GM12878 (cell line): ENCODE results near the gene RPL26. TPM values are rescaled to one million over a fixed set of nuclear protein-coding genes. Genes with fewer than 3 reads are reported as not detected.
"Not testable (repeated sequence)": the region's sequence is repeated elsewhere in the genome, so short reads cannot be mapped to it uniquely, and the experiment has no call there.

Experiments
- ATAC-seq: fragments of 200-7000 bp; cut with Tn5 transposase; 3 replicates; pipeline ENCODE4 v1.9.1; 2020; ENCODE audit warnings: mild to moderate bottlenecking, moderate library complexity
- BruUV-seq: library from RNA; stranded (reverse); fragments of 400-500 nt; replicated peaks from 2 replicates; lab custom pipeline; 2021; lab: Mats Ljungman, UMichigan
- CTCF ChIA-PET: fragments of 300-600 bp; sonication (Branson Sonifier 250); formaldehyde crosslinking; extraction: SDS; loops from one replicate; lab custom pipeline; 2021; ENCODE audit warnings: inconsistent platforms; lab: Yijun Ruan, JAX
- POLR2A ChIA-PET: fragments of 350-600 bp; formaldehyde crosslinking; extraction: SDS; loops from one replicate; lab custom pipeline; 2021; ENCODE audit warnings: inconsistent platforms; lab: Charles Lee
- RAD21 ChIA-PET: fragments of 300-600 bp; sonication (Branson Sonifier 250); formaldehyde crosslinking; loops from one replicate; lab custom pipeline; 2023; ENCODE audit warnings: antibody characterized with exemption; ENCODE audit not compliant: unreplicated experiment; lab: Charles Lee
- SMC1A ChIA-PET: fragments of 300-600 bp; sonication (Branson Sonifier 250); formaldehyde crosslinking; loops from one replicate; lab custom pipeline; 2023; ENCODE audit not compliant: unreplicated experiment, uncharacterized antibody; lab: Charles Lee
- DNase-seq: peaks from one replicate; pipeline ENCODE4 v3.0.0-alpha.2; 2011; ENCODE audit warnings: low read depth, low spot score
- FAIRE-seq: peaks from 3 replicates; lab custom pipeline; 2011; peaks lifted over from hg19 to GRCh38; lab: Jason Lieb, UNC
- H2AFZ ChIP-seq: 2 replicates; pipeline ENCODE4 v1.6.0; 2011; ENCODE audit warnings: low read depth, low read length, control low read depth; ENCODE audit not compliant: control insufficient read depth
- H3K27ac ChIP-seq: 2 replicates; pipeline ENCODE4 v1.5.1; 2011; ENCODE audit warnings: control low read depth; ENCODE audit not compliant: control insufficient read depth, insufficient read depth
- H3K27me3 ChIP-seq, 2 experiments: replicated peaks in 1 of 2; 2 replicates each; pipeline versions ENCODE4 v1.6.0 to v1.6.1; 2011; ENCODE audit warnings: low read length in 1 of 2; ENCODE audit not compliant: control insufficient read depth in 2 of 2, insufficient read depth in 2 of 2
- H3K36me3 ChIP-seq, 2 experiments: 2 replicates each; pipeline ENCODE4 v1.5.1; 2011; ENCODE audit warnings: low read length in 1 of 2; ENCODE audit not compliant: control insufficient read depth in 2 of 2, insufficient read depth in 2 of 2
- H3K4me1 ChIP-seq: 2 replicates; pipeline ENCODE4 v1.6.1; 2011; ENCODE audit warnings: mild to moderate bottlenecking, low read length, moderate library complexity, mixed read lengths; ENCODE audit not compliant: control insufficient read depth, insufficient read depth
- H3K4me2 ChIP-seq: 2 replicates; pipeline ENCODE4 v1.6.0; 2011; ENCODE audit warnings: control low read depth; ENCODE audit not compliant: control insufficient read depth, insufficient read depth
- H3K4me3 ChIP-seq: fragments of 200-600 bp; sonication (generic); 2 replicates; pipeline ENCODE4 v1.5.1; 2016
- H3K79me2 ChIP-seq: 2 replicates; pipeline ENCODE4 v1.6.0; 2011; ENCODE audit warnings: low read length; ENCODE audit not compliant: control insufficient read depth, insufficient read depth
- H3K9ac ChIP-seq: 2 replicates; pipeline ENCODE4 v1.8.0; 2011; ENCODE audit warnings: low read length, control low read depth, mixed read lengths; ENCODE audit not compliant: control insufficient read depth, insufficient read depth
- H3K9me3 ChIP-seq: replicated peaks from 3 replicates; pipeline ENCODE4 v1.5.1; 2011; ENCODE audit warnings: mild to moderate bottlenecking, low read length; ENCODE audit not compliant: control insufficient read depth, insufficient read depth
- H4K20me1 ChIP-seq: 2 replicates; pipeline ENCODE4 v1.6.0; 2011; ENCODE audit not compliant: control insufficient read depth, insufficient read depth
- E4F1 ChIP-seq: fragments of 450-650 bp; IDR thresholded peaks from 2 replicates; pipeline ENCODE4 v1.6.1; 2018; ENCODE audit warnings: borderline replicate concordance, mild to moderate bottlenecking; ENCODE audit not compliant: partially characterized antibody
- SIX5 ChIP-seq: IDR thresholded peaks from 2 replicates; pipeline ENCODE4 v1.6.1; 2011; ENCODE audit warnings: mild to moderate bottlenecking, low read depth, low read length, moderate library complexity; ENCODE audit not compliant: severe bottlenecking
- WGBS: methylation state at CpG from one replicate; pipeline ENCODE4 v1.1.6; 2016; ENCODE audit warnings: low lambda C conversion rate; ENCODE audit not compliant: insufficient replicate concordance, insufficient coverage; ENCODE audit errors: missing lambda C conversion rate; 5-methylcytosine and 5-hydroxymethylcytosine counted together
- in situ Hi-C: fragments of 300-500 bp; cut with MboI; formaldehyde crosslinking; loops from 9 replicates; pipeline ENCODE4 v1.14.3; 2018; ENCODE audit warnings: mixed read lengths
- intact Hi-C: fragments of 100-400 bp; cut with micrococcal nuclease; formaldehyde crosslinking; loops from one replicate; pipeline ENCODE4 v1.14.2; 2022; ENCODE audit not compliant: unreplicated experiment
- polyA plus RNA-seq, 11 experiments: library from polyadenylated mRNA; depleted of rRNA in 4 of 11; unstranded in 6 of 11; stranded (reverse) in 5 of 11; fragments of >200 nt; fragmentation: Nextera tagmentation in 4 of 11; fragmentation: Illumina TruSeq in 1 of 11; extraction: Ambion mirVana in 4 of 11; extraction: Trizol in 1 of 11; gene quantifications; 1 replicate in 1 of 11; 2 replicates in 10 of 11; pipeline versions ENCODE4 v1.2.1 to v1.2.3, GENCODE V29; 2011 to 2016; ENCODE audit warnings: inconsistent platforms in 2 of 11, missing spikeins in 2 of 11, low read depth in 1 of 11
- total RNA-seq, 4 experiments: library from RNA; depleted of rRNA in 3 of 4; stranded (reverse); fragments of >200 nt in 3 of 4; fragmentation: Illumina TruSeq in 1 of 4; extraction: Trizol in 1 of 4; gene quantifications; 2 replicates each; pipeline versions ENCODE4 v1.2.1 to v1.2.3, GENCODE V29; 2013 to 2021

The RPL26 gene
- total and polyA plus RNA-seq, 10 of the 15 experiments (the other 5 are each of a cell fraction or from before 2014, with no cell fraction given): 1,451 to 9,244 (median 4,326) TPM

- H3K4me3 ChIP-seq: no peak within 1 kb of the TSS
- H3K36me3 ChIP-seq: no peaks in the 10 kb centered on the region
- H3K9me3 ChIP-seq: no peaks in the 10 kb centered on the region
- intact Hi-C loops: no loop called here
- no TSS peak for BruUV-seq
- ATAC-seq (no peak), DNase-seq (no peak), FAIRE-seq (no peak)
- ChIA-PET CTCF (interaction anchor here (0.7 to 1.5 kb wide), 3 partner anchors 12 to 14 kb away, joined by 3 to 4 read pairs (median 3); no protein-coding TSS in a partner anchor), RAD21 (no interaction called here), SMC1A (no interaction called here), POLR2A (no interaction called here)
- H3K9ac ChIP-seq: no peak within 1 kb of the TSS
- WGBS: 47% methylated on average over 13 of the region's 13 CpGs
- in situ Hi-C loops: no loop called here
- H2AFZ ChIP-seq: no peak within 1 kb of the TSS
- H3K4me2 ChIP-seq: no peak within 1 kb of the TSS
- H3K4me1 ChIP-seq: no peaks in the 10 kb centered on the region
- H3K79me2 ChIP-seq: no peaks in the 10 kb centered on the region
- H4K20me1 ChIP-seq: no peaks in the 10 kb centered on the region
- H3K27me3 ChIP-seq: peaks cover 0 to 2% of the 10 kb centered on the region in 2 experiments; a peak in 2 of 4 replicates
- H3K27ac ChIP-seq: no peak within 1 kb of the TSS
- TF ChIP-seq SIX5 (no peak), E4F1 (no peak)
Observed at GRCh38 chr17:8397636-8398035, 14.6 kb upstream of the RPL26 start, which contains the start of gene RNF222. TSS of gene RNF222 (minus strand) at chr17:8397827. CDS start at chr17:8393461, 4,366 bp downstream.

GRCh38 chr17:8394497-8394896 is 11.5 kb upstream of the RPL26 start:
- DNase-seq, H2AFZ ChIP-seq, in situ Hi-C loops, ATAC-seq, H3K9me3 ChIP-seq, H3K4me1 ChIP-seq, H4K20me1 ChIP-seq, H3K9ac ChIP-seq, H3K79me2 ChIP-seq, H3K36me3 ChIP-seq, H3K27me3 ChIP-seq, H3K4me3 ChIP-seq, H3K27ac ChIP-seq, BruUV-seq, intact Hi-C loops, POLR2A ChIA-PET, H3K4me2 ChIP-seq, FAIRE-seq: not testable (repeated sequence)
- WGBS: 90% methylated on average over 9 of the region's 9 CpGs
- RAD21 ChIA-PET: interaction anchor here (1.1 kb wide), 1 partner anchor 16 kb away, joined by 3 read pairs; no protein-coding TSS in a partner anchor
- CTCF ChIA-PET: interaction anchor here (0.7 to 1.2 kb wide), 2 partner anchors 15 to 16 kb away, joined by 3 to 6 read pairs; no protein-coding TSS in a partner anchor
- SMC1A ChIA-PET: interaction anchor here (0.7 kb wide), 1 partner anchor 65 kb away, joined by 3 read pairs; no protein-coding TSS in a partner anchor
